Subcutaneous abdominal adipose tissue (tissue), 5 donors: Measurements from ENCODE around the gene GSK3A.

Experiments used
- H3K27ac ChIP-seq: one replicate; pipeline ENCODE4 v1.7.0; 2013; ENCODE audit warnings: low read depth, mild to moderate bottlenecking, inconsistent platforms, low read length, moderate library complexity
- H3K27me3 ChIP-seq, 5 donors: one replicate each; pipeline ENCODE4 v1.7.0; 2013; ENCODE audit warnings: low read length in 5 of 5, inconsistent platforms in 1 of 5; ENCODE audit not compliant: control insufficient read depth in 5 of 5, insufficient read depth in 4 of 5
- H3K36me3 ChIP-seq, 5 donors: one replicate each; pipeline ENCODE4 v1.7.0; 2013; ENCODE audit warnings: low read length in 5 of 5; ENCODE audit not compliant: control insufficient read depth in 5 of 5, insufficient read depth in 5 of 5
- H3K4me1 ChIP-seq, 5 donors: one replicate each; pipeline ENCODE4 v1.7.0; 2013; ENCODE audit warnings: low read length in 5 of 5, mild to moderate bottlenecking in 3 of 5, moderate library complexity in 1 of 5; ENCODE audit not compliant: control insufficient read depth in 5 of 5, insufficient read depth in 5 of 5
- H3K4me3 ChIP-seq, 5 donors: one replicate each; pipeline ENCODE4 v1.7.0; 2013; ENCODE audit warnings: low read length in 5 of 5, low read depth in 1 of 5
- H3K9ac ChIP-seq, 5 donors: one replicate each; pipeline ENCODE4 v1.7.0; 2013; ENCODE audit warnings: low read length in 5 of 5, mild to moderate bottlenecking in 4 of 5, moderate library complexity in 3 of 5
- H3K9me3 ChIP-seq, 5 donors: one replicate each; pipeline ENCODE4 v1.7.0; 2013; ENCODE audit warnings: low read length in 5 of 5; ENCODE audit not compliant: control insufficient read depth in 5 of 5
- donor health status: healthy.
- donor health status: healthy.
- donor health status: healthy.
- donor health status: healthy.
- donor health status: healthy.

GSK3A gene

DNA sequence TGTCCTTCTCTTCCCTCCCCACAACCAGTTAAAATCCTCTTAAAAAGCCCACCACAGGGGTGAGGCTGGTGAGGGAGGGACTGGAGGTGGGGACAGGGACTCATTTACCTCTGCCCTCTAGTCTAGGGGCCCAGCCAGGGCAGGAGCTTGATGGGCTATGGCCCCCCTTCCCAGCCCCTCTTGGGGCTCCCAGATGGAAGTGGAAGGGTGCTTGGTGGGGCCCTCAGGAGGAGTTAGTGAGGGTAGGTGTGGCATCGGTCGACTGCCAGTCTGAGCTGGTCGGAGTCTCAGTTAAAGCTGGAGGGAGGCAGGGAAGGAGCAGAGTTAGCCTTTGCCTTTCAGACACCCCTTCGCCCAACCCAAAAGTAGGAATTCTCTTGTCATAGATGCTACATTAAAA, 11.8 kb downstream of the GSK3A start:
- peaks cover 2 to 11% (median 4%) of the 10 kb centered on the region in 5 donors for H3K4me1 ChIP-seq

GRCh38 chr19:42229855-42230351, 12.5 kb downstream of the GSK3A start:
- Histone ChIP-seq H3K27me3 (no peaks in the 10 kb centered on the region), H3K4me1 (peaks cover 2 to 11% (median 4%) of the 10 kb centered on the region in 5 donors), H3K9ac (peak overlapping the region in 1 of 5 donors; percentile 17), H3K36me3 (peaks cover 0 to 94% (median 87%) of the 10 kb centered on the region in 5 donors), H3K4me3 (no peak overlapping the region), H3K27ac (no peak overlapping the region), H3K9me3 (no peaks in the 10 kb centered on the region)

More for the DNA sequence above, 11.8 kb downstream of the GSK3A start:
- Histone ChIP-seq H3K27me3 (no peaks in the 10 kb centered on the region), H3K36me3 (peaks cover 0 to 94% (median 86%) of the 10 kb centered on the region in 5 donors), H3K9me3 (no peaks in the 10 kb centered on the region), H3K4me3 (no peak overlapping the region), H3K27ac (no peak overlapping the region), H3K9ac (peak overlapping the region in 1 of 5 donors; percentile 37)

- Histone ChIP-seq H3K4me3 (no peak overlapping the region), H3K36me3 (peaks cover 0 to 94% (median 89%) of the 10 kb centered on the region in 5 donors), H3K27me3 (no peaks in the 10 kb centered on the region), H3K9ac (peak overlapping the region in 1 of 5 donors; percentile 17), H3K9me3 (no peaks in the 10 kb centered on the region), H3K27ac (no peak overlapping the region), H3K4me1 (peaks cover 2 to 11% (median 4%) of the 10 kb centered on the region in 5 donors)
Observed at GRCh38 chr19:42229301-42229854, 13.0 kb downstream of the GSK3A start.

- Histone ChIP-seq H3K27ac (no peak overlapping the region), H3K4me1 (peaks cover 2 to 11% (median 4%) of the 10 kb centered on the region in 5 donors), H3K9me3 (no peaks in the 10 kb centered on the region), H3K27me3 (no peaks in the 10 kb centered on the region), H3K36me3 (peaks cover 0 to 92% (median 85%) of the 10 kb centered on the region in 5 donors), H3K9ac (no peak overlapping the region), H3K4me3 (no peak overlapping the region)
Observed at GRCh38 chr19:42228641-42229040, 13.8 kb downstream of the GSK3A start.

DNA sequence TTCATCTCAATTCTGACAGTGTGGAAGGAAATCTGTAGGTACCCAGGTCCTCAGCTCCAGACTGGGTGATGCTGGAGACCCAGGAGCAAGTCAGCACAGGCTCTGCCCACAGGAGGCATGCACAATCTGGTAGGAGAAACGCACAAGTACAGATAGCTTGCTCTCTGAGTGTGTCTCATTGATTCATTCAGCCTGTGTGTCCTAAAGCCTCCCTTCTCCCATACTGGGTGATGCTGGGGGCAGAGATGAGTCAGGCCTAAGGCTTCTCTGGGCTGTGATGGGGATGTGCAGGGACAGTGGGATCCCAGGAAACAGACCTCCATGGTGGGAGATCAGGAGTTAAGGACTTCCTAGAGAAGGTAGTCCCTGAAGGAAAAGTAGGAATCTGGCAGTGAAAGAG, 15.5 kb downstream of the GSK3A start:
- no peaks in the 10 kb centered on the region for H3K27me3 ChIP-seq
- H3K27ac ChIP-seq = no peak overlapping the region
- no peaks in the 10 kb centered on the region for H3K9me3 ChIP-seq
- peaks cover 2 to 11% (median 4%) of the 10 kb centered on the region in 5 donors for H3K4me1 ChIP-seq
- H3K4me3 ChIP-seq = no peak overlapping the region
- peaks cover 0 to 75% (median 68%) of the 10 kb centered on the region in 5 donors for H3K36me3 ChIP-seq
- H3K9ac ChIP-seq = no peak overlapping the region

DNA sequence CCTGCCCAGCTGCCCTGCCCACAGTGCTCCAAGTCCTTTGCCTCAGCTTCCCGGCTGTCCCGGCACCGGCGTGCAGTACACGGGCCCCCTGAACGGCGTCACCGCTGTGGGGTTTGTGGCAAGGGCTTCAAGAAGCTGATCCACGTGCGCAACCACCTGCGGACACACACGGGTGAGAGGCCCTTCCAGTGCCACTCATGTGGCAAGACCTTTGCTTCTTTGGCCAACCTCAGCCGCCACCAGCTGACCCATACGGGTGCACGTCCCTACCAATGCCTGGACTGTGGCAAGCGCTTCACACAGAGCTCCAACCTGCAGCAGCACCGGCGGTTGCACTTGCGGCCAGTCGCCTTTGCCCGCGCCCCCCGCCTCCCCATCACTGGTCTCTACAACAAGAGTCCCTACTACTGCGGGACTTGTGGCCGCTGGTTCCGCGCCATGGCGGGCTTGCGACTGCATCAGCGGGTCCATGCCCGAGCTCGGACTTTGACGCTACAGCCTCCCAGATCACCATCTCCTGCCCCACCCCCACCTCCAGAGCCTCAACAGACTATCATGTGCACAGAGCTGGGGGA, 16.6 kb downstream of the GSK3A start:
- Histone ChIP-seq H3K27ac (no peak overlapping the region), H3K4me1 (peaks cover 3 to 17% (median 11%) of the 10 kb centered on the region in 5 donors), H3K4me3 (no peak overlapping the region), H3K36me3 (peaks cover 0 to 64% (median 58%) of the 10 kb centered on the region in 5 donors), H3K9ac (no peak overlapping the region), H3K27me3 (no peaks in the 10 kb centered on the region), H3K9me3 (no peaks in the 10 kb centered on the region)

GRCh38 chr19:42224940-42225717, 17.3 kb downstream of the GSK3A start:
- Histone ChIP-seq H3K36me3 (peaks cover 0 to 60% (median 54%) of the 10 kb centered on the region in 5 donors), H3K27ac (no peak overlapping the region), H3K4me1 (peaks cover 6 to 17% (median 16%) of the 10 kb centered on the region in 5 donors), H3K4me3 (no peak overlapping the region), H3K9me3 (no peaks in the 10 kb centered on the region), H3K9ac (no peak overlapping the region), H3K27me3 (no peaks in the 10 kb centered on the region)

- peak overlapping the region; percentile 89 to 94 (median 93) for H3K9ac ChIP-seq
- no peaks in the 10 kb centered on the region for H3K27me3 ChIP-seq
- H3K27ac ChIP-seq = peak overlapping the region; percentile 79
- H3K9me3 ChIP-seq = no peaks in the 10 kb centered on the region
- peak overlapping the region; percentile 83 to 98 (median 87) for H3K4me3 ChIP-seq
- peaks cover 0 to 18% (median 17%) of the 10 kb centered on the region in 5 donors for H3K36me3 ChIP-seq
- H3K4me1 ChIP-seq = peaks cover 9 to 49% (median 46%) of the 10 kb centered on the region in 5 donors
Observed at GRCh38 chr19:42220751-42221097, 21.7 kb downstream of the GSK3A start.

- H3K4me1 ChIP-seq = peaks cover 9 to 53% (median 49%) of the 10 kb centered on the region in 5 donors
Observed at GRCh38 chr19:42219812-42220750, 22.3 kb downstream of the GSK3A start, which contains the start of gene ZNF526. Gene ZNF526, plus strand, starts transcription at chr19:42220312. Its CDS starts 4,092 bp downstream, at chr19:42224404.

More at GRCh38 chr19:42219812-42220750, 22.3 kb downstream of the GSK3A start, which contains the start of gene ZNF526:
- Histone ChIP-seq H3K4me3 (peak within 1 kb of the TSS; percentile 83 to 98 (median 87)), H3K9ac (peak within 1 kb of the TSS; percentile 89 to 94 (median 93)), H3K27ac (peak within 1 kb of the TSS; percentile 79), H3K36me3 (peaks cover 0 to 14% (median 12%) of the 10 kb centered on the region in 5 donors), H3K27me3 (no peaks in the 10 kb centered on the region), H3K9me3 (no peaks in the 10 kb centered on the region)
